Renal cortex interstitium (tissue), 3 donors: ENCODE measurements around the gene SSC5D. TPM values are rescaled to one million over a fixed set of nuclear protein-coding genes. Genes with fewer than 3 reads are reported as not detected.

ENCODE experiments used
- polyA plus RNA-seq, 3 donors: library from polyadenylated mRNA; unstranded; fragments of 120-200 nt; gene quantifications; one replicate each; pipeline ENCODE4 v1.2.1, GENCODE V29; 2013; ENCODE audit not compliant: insufficient read length in 3 of 3

SSC5D gene
- polyA plus RNA-seq, 3 donors = 1.5 to 2.5 (median 1.6) TPM

Other genes with a start within 250 kb of the SSC5D start
- 10 to 100 TPM; 39.3 to 52.1 (median 48.9) TPM for gene PPP6R1, start 229.4 kb upstream of the SSC5D start, polyA plus RNA-seq
- gene HSPBP1, start 208.3 kb upstream of the SSC5D start, polyA plus RNA-seq = 10 to 100 TPM; 23.2 to 41.2 (median 39.2) TPM
- 10 to 100 TPM; 12.7 to 16.2 (median 14.6) TPM for gene BRSK1, start 204.4 kb upstream of the SSC5D start, polyA plus RNA-seq
- gene TMEM150B, start 163.1 kb upstream of the SSC5D start, polyA plus RNA-seq = 1 to 10 TPM in 1 of 3 donors, under 1 TPM in 2; 0.72 to 2.1 (median 0.90) TPM
- gene KMT5C, start 148.6 kb upstream of the SSC5D start, polyA plus RNA-seq = 10 to 100 TPM; 16.5 to 34.5 (median 23.4) TPM
- 1 to 10 TPM in 2 of 3 donors, under 1 TPM in 1; 0.82 to 1.9 (median 1.2) TPM for gene COX6B2, start 133.7 kb upstream of the SSC5D start, polyA plus RNA-seq
- under 1 TPM; 0.12 to 0.24 (median 0.13) TPM for gene GARIN5B, start 125.2 kb upstream of the SSC5D start, polyA plus RNA-seq
- 1 to 10 TPM in 2 of 3 donors, under 1 TPM in 1; 0.84 to 2.8 (median 1.5) TPM for gene IL11, start 118.0 kb upstream of the SSC5D start, polyA plus RNA-seq
- 1 to 10 TPM in 1 of 3 donors, under 1 TPM in 1, not detected in 1; 0.17 to 1.1 TPM for gene TMEM190, start 111.6 kb upstream of the SSC5D start, polyA plus RNA-seq
- 1 to 10 TPM in 1 of 3 donors, under 1 TPM in 2; 0.58 to 1.3 (median 0.78) TPM for gene TMEM238, start 104.1 kb upstream of the SSC5D start, polyA plus RNA-seq
- gene RPL28, start 102.5 kb upstream of the SSC5D start, polyA plus RNA-seq = 1,000 to 10,000 TPM in 2 of 3 donors, 100 to 1,000 TPM in 1; 762 to 1,286 (median 1,213) TPM
- gene UBE2S, start 80.6 kb upstream of the SSC5D start, polyA plus RNA-seq = 10 to 100 TPM; 39.8 to 70.7 (median 42.8) TPM
- under 1 TPM; 0.09 to 0.30 (median 0.16) TPM for gene SHISA7, start 45.1 kb upstream of the SSC5D start, polyA plus RNA-seq
- gene ISOC2, start 26.8 kb upstream of the SSC5D start, polyA plus RNA-seq = 10 to 100 TPM; 28.1 to 47.0 (median 45.4) TPM
- gene C19orf85, start 23.7 kb upstream of the SSC5D start, polyA plus RNA-seq = not detected
- 1 to 10 TPM; 2.1 to 6.6 (median 4.8) TPM for gene ZNF628, start 11.8 kb upstream of the SSC5D start, polyA plus RNA-seq
- 10 to 100 TPM; 43.2 to 55.9 (median 52.6) TPM for gene NAT14, start 3.2 kb upstream of the SSC5D start, polyA plus RNA-seq
- 1 to 10 TPM in 2 of 3 donors, under 1 TPM in 1; 0.97 to 1.8 (median 1.4) TPM for gene SBK2, start 48.7 kb downstream of the SSC5D start, polyA plus RNA-seq
- gene SBK3, start 57.1 kb downstream of the SSC5D start, polyA plus RNA-seq = under 1 TPM; 0.12 to 0.28 (median 0.22) TPM
- gene ZNF579, start 92.4 kb downstream of the SSC5D start, polyA plus RNA-seq = 10 to 100 TPM; 13.8 to 21.2 (median 19.5) TPM
- 10 to 100 TPM; 20.1 to 24.5 (median 23.9) TPM for gene FIZ1, start 111.1 kb downstream of the SSC5D start, polyA plus RNA-seq
- 10 to 100 TPM in 2 of 3 donors, 1 to 10 TPM in 1; 6.5 to 11.1 (median 11.0) TPM for gene ZNF524, start 111.9 kb downstream of the SSC5D start, polyA plus RNA-seq
- 10 to 100 TPM in 2 of 3 donors, 1 to 10 TPM in 1; 5.9 to 11.8 (median 11.1) TPM for gene ZNF865, start 117.2 kb downstream of the SSC5D start, polyA plus RNA-seq
- gene ZNF784, start 136.1 kb downstream of the SSC5D start, polyA plus RNA-seq = 10 to 100 TPM in 2 of 3 donors, 1 to 10 TPM in 1; 8.7 to 13.6 (median 12.7) TPM
- 10 to 100 TPM; 35.1 to 61.9 (median 53.0) TPM for gene ZNF580, start 152.6 kb downstream of the SSC5D start, polyA plus RNA-seq
- 10 to 100 TPM; 22.5 to 30.9 (median 30.2) TPM for gene ZNF581, start 155.2 kb downstream of the SSC5D start, polyA plus RNA-seq
- 10 to 100 TPM; 17.5 to 27.4 (median 25.3) TPM for gene CCDC106, start 159.8 kb downstream of the SSC5D start, polyA plus RNA-seq
- gene U2AF2, start 166.6 kb downstream of the SSC5D start, polyA plus RNA-seq = 100 to 1,000 TPM; 160 to 218 (median 199) TPM
- 100 to 1,000 TPM in 2 of 3 donors, 10 to 100 TPM in 1; 80.2 to 152 (median 135) TPM for gene EPN1, start 186.8 kb downstream of the SSC5D start, polyA plus RNA-seq
- not detected for gene NLRP9, start 250.0 kb downstream of the SSC5D start, polyA plus RNA-seq